ENCODE measurements around the gene ZBTB21. TPM values are rescaled to one million over a fixed set of nuclear protein-coding genes. Genes with fewer than 3 reads are reported as not detected.

ZBTB21 gene
- total and polyA plus RNA-seq, 2 of the 4 experiments (the other 2 are of a cell fraction): 6.8 to 12.0 TPM

- TF ChIP-seq, protein P1, sequence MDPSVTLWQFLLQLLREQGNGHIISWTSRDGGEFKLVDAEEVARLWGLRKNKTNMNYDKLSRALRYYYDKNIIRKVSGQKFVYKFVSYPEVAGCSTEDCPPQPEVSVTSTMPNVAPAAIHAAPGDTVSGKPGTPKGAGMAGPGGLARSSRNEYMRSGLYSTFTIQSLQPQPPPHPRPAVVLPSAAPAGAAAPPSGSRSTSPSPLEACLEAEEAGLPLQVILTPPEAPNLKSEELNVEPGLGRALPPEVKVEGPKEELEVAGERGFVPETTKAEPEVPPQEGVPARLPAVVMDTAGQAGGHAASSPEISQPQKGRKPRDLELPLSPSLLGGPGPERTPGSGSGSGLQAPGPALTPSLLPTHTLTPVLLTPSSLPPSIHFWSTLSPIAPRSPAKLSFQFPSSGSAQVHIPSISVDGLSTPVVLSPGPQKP (IDR thresholded peaks at IDR 0.05; ENCODE audit: borderline replicate concordance, low read depth, low read length): no peak
- no peak for TF ChIP-seq MAFK (IDR thresholded peaks at IDR 0.05; ENCODE audit: low read depth, low read length)
- no peak for TF ChIP-seq RFX5 (IDR thresholded peaks at IDR 0.05; ENCODE audit: low read depth, low read length)
These were observed 641 bp upstream of the ZBTB21 start (continued) for GRCh38 chr21:42010507-42011495.
